Activated CD4-positive, CD25-positive, alpha-beta regulatory T cell treated with anti-CD3 and anti-CD28 coated beads, Interleukin-2, amount 50 U/mL, for 72 hours (primary cell): ENCODE data around the gene KY.

Experiments
- DNase-seq: peaks from one replicate; pipeline ENCODE4 v3.0.0; 2021

The KY gene

GRCh38 chr3:134642445-134643149 lies 8.2 kb downstream of the KY start:
- DNase-seq, result no peak

GRCh38 chr3:134641671-134642300 lies 9.0 kb downstream of the KY start:
- no peak for DNase-seq

DNA sequence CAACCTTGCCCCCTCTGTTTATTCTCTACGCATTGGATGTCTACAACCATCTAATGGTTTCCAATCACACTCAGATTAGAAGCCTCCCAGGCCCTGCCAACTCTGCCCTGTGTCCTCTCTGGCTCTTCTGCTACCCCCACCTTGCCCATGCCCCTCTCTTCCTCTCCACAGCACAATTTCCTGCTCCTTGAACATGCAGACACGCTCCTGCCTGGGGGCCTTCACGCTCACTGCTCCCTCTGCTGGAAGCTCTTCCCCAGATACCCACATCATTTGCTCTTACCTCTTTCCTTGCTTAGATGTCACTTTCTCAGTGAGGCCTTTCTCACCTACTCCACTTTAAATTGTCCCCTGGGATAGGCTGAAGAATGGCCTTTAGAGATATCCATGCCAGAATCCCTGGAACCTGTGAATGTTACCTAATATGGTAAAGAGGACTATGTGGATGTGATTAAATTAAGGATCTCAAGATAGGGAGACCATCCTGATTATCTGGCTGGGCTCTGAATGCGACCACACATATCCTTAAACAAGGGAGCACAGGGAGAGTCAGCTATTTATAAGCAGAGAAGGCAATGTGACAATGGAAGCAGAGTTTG lies 9.9 kb downstream of the KY start:
- no peak for DNase-seq

DNA sequence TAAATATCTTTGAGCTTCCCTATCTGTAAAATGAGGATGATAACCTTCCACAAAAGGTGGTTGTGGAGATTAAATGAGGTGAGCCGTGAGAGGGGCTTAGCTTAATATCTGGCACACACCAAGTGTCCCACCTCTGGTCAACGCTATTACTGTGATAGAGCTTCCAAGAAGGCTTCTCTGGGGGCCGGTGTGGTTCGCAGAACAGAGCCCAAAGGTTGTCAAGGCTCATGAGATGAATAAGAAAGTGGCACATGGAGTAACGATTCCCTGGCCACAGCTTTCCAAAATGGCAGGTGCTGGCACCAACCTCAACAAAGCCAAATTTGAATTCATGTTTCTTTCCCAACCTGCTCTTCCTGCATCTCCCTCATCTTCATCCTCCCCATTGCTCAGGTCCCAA lies 10.4 kb downstream of the KY start:
- no peak for DNase-seq

- no peak for DNase-seq
Observed at GRCh38 chr3:134638385-134639030, 12.3 kb downstream of the KY start.

GRCh38 chr3:134636406-134636805 lies 14.4 kb downstream of the KY start:
- DNase-seq, result no peak

GRCh38 chr3:134630506-134630905 lies 20.3 kb downstream of the KY start:
- no peak for DNase-seq

DNA sequence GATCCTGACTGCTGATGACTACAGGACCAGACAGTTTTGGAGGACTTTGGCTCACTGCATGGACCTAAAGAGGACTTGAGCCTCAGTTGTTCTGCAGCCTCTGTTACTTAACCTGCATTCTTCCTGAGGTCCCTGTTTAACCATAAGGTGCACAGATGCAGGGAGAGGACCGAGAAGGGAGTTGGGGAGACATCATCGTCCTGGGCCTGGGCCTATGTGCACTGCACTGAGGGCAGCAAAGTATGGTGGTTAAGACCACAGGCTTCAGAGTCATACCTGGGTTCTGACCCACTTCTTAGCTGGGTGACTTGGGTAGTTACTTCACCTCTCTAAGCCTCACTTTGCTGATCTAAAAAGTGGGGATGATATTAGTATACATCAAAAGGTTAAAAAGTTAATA lies 21.9 kb downstream of the KY start:
- no peak for DNase-seq

- DNase-seq, result no peak
Observed at GRCh38 chr3:134627831-134628230, 23.0 kb downstream of the KY start.

GRCh38 chr3:134625885-134626741 lies 24.7 kb downstream of the KY start:
- DNase-seq, result no peak

DNA sequence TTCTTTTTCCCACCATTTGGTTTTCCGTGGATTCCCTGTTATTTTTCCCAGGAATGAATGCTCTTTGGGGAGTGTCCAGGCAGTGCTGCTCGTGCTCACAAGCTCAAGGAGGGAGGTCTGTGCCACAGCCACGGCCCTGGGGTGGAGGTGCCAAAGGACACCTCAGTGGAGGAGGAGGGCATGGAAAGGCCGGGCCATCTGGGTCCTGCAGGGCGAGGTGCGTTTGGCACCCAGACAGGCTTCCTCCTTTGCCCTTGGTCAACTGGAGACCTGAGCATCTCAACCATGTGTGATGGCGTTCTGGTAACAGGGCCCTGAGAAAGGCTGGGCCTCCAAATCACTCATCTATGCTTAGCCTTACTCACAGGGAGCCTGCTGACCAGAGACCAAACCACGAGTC lies 25.4 kb downstream of the KY start:
- DNase-seq, result no peak

- DNase-seq, result no peak
Observed at GRCh38 chr3:134624537-134625287, 26.1 kb downstream of the KY start.

DNA sequence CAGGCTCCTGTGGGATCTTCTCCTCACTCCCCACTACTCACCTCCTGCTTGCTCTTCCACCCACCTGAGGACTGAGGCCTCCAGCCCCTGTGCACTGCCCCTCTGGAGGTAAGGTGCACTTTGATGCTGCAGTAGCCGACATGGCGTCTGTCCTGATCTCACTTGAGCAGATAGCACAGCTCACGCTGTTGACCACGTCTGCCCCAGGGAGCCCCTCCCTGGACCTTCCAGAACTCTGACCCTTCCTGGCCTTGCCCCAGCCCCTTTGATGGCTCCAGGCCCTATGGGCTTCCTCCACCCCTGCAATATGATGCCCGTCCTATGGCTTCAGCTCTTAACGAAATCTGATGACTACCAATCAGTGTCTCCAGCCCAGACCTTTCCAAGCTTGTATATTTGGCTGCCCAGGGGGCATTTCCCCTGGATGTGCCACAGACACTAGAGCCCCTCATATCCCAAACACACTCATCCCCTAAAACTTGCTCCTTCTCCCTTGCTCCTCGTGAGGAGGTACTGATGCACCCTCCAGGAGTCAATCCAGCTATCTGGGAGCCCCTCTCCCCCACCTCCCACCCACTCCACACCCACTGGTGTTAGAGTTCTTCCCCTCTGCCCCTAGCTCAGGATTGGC lies 27.1 kb downstream of the KY start:
- no peak for DNase-seq

GRCh38 chr3:134622806-134623365 lies 27.9 kb downstream of the KY start:
- DNase-seq, result no peak

DNA sequence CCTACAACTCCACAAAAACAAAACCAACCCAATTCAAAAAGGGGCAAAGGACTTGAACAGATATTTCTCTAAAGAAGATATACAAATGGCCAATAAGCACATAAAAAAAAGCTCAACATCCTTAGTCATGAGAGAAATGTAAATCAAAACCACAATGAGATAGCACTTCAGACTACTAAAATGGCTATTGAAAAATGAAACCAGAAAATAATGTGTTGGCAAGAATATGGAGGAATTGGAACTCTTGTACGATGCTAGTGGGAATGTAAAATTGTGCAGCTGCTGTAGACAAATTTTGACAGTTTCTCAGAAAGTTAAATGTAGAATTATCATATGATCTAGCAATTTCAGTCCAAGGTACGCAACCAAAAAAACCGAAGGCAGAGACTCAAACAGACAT lies 29.0 kb downstream of the KY start:
- no peak for DNase-seq

- no peak for DNase-seq
Observed at GRCh38 chr3:134620476-134621115, 30.2 kb downstream of the KY start.

DNA sequence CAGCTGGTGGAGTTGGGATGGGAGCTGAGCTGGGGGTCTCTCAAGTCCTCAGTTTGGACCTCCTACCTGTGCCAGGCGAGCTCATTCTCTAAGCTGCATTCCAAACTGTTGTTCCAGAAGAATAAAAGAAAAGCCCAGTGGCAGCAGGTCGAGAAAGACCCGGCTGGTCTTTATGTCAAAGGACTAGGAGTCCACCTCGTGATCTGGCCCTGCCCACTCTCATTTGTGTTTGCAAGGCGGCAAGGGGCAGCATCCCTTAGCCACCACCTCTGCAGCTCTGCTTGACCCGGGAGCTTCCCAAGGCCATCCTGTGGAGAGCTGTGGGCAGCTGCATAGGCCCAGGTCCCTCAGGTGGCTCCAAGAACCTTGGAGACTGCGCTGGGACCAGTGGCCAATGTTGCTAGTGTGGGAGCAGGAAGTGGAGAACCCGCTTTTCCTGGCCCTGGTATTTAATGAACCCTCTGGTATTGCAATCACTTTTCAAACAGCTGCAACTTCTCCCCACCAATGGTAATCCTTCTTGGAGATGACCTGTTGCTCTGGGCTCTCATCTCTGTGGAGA lies 30.9 kb downstream of the KY start:
- no peak for DNase-seq

DNA sequence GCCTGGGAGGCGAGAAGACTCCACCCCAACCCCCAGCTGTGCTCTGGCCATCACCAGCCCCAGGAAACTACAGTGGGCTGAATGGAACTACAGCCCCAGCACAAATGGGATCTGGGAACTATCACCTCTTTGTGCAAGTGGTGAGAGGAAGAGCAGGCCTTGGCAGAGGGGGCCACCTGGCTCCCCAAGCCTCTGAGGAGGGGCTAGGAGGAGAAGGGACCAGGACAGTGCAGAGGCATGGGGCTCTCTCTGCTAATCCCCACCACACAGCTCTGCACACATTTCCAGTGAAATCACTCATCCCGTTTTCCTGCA lies 31.6 kb downstream of the KY start:
- no peak for DNase-seq

DNA sequence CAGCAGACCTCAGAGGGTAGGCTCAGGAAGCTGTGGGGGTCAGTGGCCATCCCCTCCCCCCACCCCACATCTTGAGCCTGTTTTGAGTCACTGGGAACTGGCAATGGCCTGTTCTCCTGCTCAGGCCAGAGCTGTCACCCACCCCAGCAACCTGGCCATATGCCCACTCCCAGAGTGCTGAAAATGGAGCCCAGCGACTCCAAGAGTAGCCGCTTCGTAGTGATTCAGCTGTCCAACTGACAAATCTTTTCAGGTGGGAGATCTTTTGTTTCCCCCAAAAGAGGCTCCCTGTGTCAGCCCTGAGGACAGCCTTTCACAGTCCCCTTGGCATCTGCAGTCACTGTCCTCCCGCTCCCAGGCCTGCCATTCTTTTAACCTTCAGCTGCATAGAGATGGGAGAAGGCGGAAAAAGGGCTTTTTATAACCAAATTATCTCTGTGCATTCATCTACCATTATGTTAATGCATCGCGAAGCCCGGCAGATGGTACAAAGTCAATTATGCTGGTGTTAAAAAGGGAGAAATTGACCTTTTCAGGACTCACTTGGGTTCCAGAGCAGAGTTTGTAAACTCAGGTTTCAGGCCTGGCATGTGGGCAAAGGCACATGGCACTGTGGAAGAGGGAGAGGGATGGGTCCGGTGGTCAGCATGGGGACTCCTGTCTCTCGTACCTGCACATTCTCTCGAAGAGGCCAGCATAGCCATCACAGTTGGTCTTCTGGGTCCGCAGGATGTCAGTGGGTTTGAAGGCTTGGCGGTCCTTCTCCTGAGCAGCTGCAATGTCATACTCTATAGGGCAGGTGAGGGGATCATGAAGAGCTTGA lies 32.1 kb downstream of the KY start:
- DNase-seq, result no peak
